RPMI8226 (cell line): ENCODE results near the gene PEG3.
A peak's percentile ranks its signal among the peaks of the same experiment; 100 is the strongest.
"Not testable (repeated sequence)": the region's sequence is repeated elsewhere in the genome, so short reads cannot be mapped to it uniquely, and the experiment has no call there.

Experiments used
- DNase-seq: peaks from one replicate; pipeline ENCODE4 v3.0.0-alpha.2; 2015

PEG3 gene

GRCh38 chr19:56840451-56841192, at the start of gene PEG3, which contains the start of gene ZIM2:
PEG3 (minus strand) TSS chr19:56840726; CDS start chr19:56824655, 16,071 bp downstream.
ZIM2 (minus strand) TSS chr19:56840726; CDS start chr19:56824277, 16,449 bp downstream.
- DNase-seq: no peak

- DNase-seq: no peak
Measured at GRCh38 chr19:56885173-56885985, 44.9 kb upstream of the PEG3 start.

- no peak for DNase-seq
Measured at GRCh38 chr19:56884441-56884840, 43.9 kb upstream of the PEG3 start.

GRCh38 chr19:56880592-56881190, 40.2 kb upstream of the PEG3 start:
- no peak for DNase-seq

- DNase-seq: no peak
Measured at GRCh38 chr19:56877069-56877715, 36.7 kb upstream of the PEG3 start.

GRCh38 chr19:56875717-56876116, 35.2 kb upstream of the PEG3 start:
- no peak for DNase-seq

- no peak for DNase-seq
Measured at GRCh38 chr19:56874530-56874929, 34.0 kb upstream of the PEG3 start.

- DNase-seq: no peak
Measured at GRCh38 chr19:56873493-56873892, 33.0 kb upstream of the PEG3 start.

- DNase-seq: no peak
Measured at GRCh38 chr19:56869886-56870285, 29.4 kb upstream of the PEG3 start.

- no peak for DNase-seq
Measured at GRCh38 chr19:56868446-56868845, 27.9 kb upstream of the PEG3 start.

- DNase-seq: no peak
Measured at GRCh38 chr19:56866538-56866937, 26.0 kb upstream of the PEG3 start.

GRCh38 chr19:56864443-56865125, 24.1 kb upstream of the PEG3 start:
- DNase-seq: no peak

GRCh38 chr19:56862741-56863140, 22.2 kb upstream of the PEG3 start:
- DNase-seq: no peak

GRCh38 chr19:56860409-56860808, 19.9 kb upstream of the PEG3 start:
- not testable (repeated sequence) for DNase-seq

GRCh38 chr19:56858026-56858425, 17.5 kb upstream of the PEG3 start:
- DNase-seq: no peak

GRCh38 chr19:56856822-56857221, 16.3 kb upstream of the PEG3 start:
- DNase-seq: no peak

GRCh38 chr19:56852361-56852760, 11.8 kb upstream of the PEG3 start:
- DNase-seq: not testable (repeated sequence)

GRCh38 chr19:56848166-56848565, 7.6 kb upstream of the PEG3 start:
- no peak for DNase-seq

- no peak for DNase-seq
Measured at GRCh38 chr19:56842412-56842811, 1.9 kb upstream of the PEG3 start.

GRCh38 chr19:56841193-56841543, 642 bp upstream of the PEG3 start:
- no peak for DNase-seq

- peak; percentile 5 for DNase-seq
Measured at GRCh38 chr19:56839652-56840450, 675 bp downstream of the PEG3 start.
